Measurements from ENCODE around the gene KIF25. TPM values are rescaled to one million over a fixed set of nuclear protein-coding genes. Genes with fewer than 3 reads are reported as not detected.

The KIF25 gene
- total and polyA plus RNA-seq, 9 donors: 0.32 to 1.2 (median 0.74) TPM; not detected in 4

DNA sequence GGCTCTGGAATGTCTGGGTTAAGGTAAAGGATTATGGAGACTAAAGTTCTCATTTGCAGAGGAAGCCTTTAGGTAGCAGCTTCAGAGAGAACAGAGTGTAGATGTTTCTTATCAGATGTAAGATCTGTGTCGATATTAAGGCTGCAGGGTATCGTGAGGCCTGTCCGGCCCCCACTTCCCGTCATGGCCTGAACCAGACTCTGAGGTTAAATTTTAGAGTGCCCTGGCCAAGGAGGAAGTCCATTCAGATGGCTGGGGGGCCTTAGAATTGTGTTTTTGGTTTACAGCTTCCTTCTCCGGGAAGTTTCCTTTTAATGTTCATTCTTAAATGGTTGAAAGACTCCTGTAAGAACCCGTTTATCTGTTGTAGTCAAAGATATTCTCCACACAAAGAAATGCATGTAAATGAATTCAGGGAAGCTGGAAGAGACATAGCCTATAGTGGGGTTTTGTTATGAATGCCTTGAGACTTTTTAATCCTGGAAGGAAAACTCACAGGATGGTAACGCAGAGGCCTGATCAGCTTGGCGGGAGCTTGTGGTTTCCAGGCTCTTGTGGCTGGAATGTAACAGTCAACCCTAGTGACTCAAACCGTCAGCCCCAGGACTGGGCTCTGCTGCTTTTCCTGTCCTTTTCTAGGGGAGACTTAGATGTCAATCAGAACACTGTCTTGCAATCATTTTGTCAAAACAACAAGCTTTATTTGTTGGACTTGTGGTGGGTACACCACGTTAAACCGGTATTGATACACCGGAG, 34.7 kb downstream of the KIF25 start:
- H3K4me1 ChIP-seq (ENCODE audit: insufficient read depth): no peaks in the 10 kb centered on the region
- TF ChIP-seq, protein P1, sequence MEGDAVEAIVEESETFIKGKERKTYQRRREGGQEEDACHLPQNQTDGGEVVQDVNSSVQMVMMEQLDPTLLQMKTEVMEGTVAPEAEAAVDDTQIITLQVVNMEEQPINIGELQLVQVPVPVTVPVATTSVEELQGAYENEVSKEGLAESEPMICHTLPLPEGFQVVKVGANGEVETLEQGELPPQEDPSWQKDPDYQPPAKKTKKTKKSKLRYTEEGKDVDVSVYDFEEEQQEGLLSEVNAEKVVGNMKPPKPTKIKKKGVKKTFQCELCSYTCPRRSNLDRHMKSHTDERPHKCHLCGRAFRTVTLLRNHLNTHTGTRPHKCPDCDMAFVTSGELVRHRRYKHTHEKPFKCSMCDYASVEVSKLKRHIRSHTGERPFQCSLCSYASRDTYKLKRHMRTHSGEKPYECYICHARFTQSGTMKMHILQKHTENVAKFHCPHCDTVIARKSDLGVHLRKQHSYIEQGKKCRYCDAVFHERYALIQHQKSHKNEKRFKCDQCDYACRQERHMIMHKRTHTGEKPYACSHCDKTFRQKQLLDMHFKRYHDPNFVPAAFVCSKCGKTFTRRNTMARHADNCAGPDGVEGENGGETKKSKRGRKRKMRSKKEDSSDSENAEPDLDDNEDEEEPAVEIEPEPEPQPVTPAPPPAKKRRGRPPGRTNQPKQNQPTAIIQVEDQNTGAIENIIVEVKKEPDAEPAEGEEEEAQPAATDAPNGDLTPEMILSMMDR (IDR thresholded peaks at IDR 0.05): no peak
- TF ChIP-seq POLR2A (IDR thresholded peaks at IDR 0.05) (no peak), EP300 (IDR thresholded peaks at IDR 0.05) (no peak)
- no peaks in the 10 kb centered on the region for H3K9me3 ChIP-seq
- peak in 1 of 5 donors; percentile 32 for DNase-seq
- intact Hi-C loops (cut with DNase I): no loop called here
- no peak overlapping the region for H3K4me3 ChIP-seq
- H3K27me3 ChIP-seq: no peaks in the 10 kb centered on the region
- H3K27ac ChIP-seq: no peak overlapping the region
- WGBS, 3 donors: 67 to 75% (median 70%) methylated on average over 12 of the region's 12 CpGs
- H3K36me3 ChIP-seq: no peaks in the 10 kb centered on the region

- Histone ChIP-seq H3K27me3 (no peaks in the 10 kb centered on the region), H3K9me3 (no peaks in the 10 kb centered on the region), H3K4me1 (ENCODE audit: insufficient read depth) (no peaks in the 10 kb centered on the region), H3K4me3 (no peak overlapping the region), H3K36me3 (no peaks in the 10 kb centered on the region), H3K27ac (no peak overlapping the region)
- DNase-seq: no peak
- intact Hi-C loops (cut with DNase I): no loop called here
- TF ChIP-seq, protein P1 (IDR thresholded peaks at IDR 0.05): no peak
- TF ChIP-seq EP300 (IDR thresholded peaks at IDR 0.05): no peak
- TF ChIP-seq POLR2A (IDR thresholded peaks at IDR 0.05): no peak
- 90 to 97% (median 95%) methylated on average over 12 of the region's 12 CpGs for WGBS, 3 donors
Observed at GRCh38 chr6:168033791-168034190, 36.3 kb downstream of the KIF25 start.

GRCh38 chr6:168034537-168034936, 37.1 kb downstream of the KIF25 start:
- Histone ChIP-seq H3K9me3 (no peaks in the 10 kb centered on the region), H3K4me1 (ENCODE audit: insufficient read depth) (no peaks in the 10 kb centered on the region), H3K36me3 (no peaks in the 10 kb centered on the region), H3K4me3 (no peak overlapping the region), H3K27ac (no peak overlapping the region), H3K27me3 (no peaks in the 10 kb centered on the region)
- TF ChIP-seq EP300 (IDR thresholded peaks at IDR 0.05) (no peak), POLR2A (IDR thresholded peaks at IDR 0.05) (no peak)
- TF ChIP-seq, protein P1 (IDR thresholded peaks at IDR 0.05): no peak
- no peak for DNase-seq
- intact Hi-C loops (cut with DNase I): no loop called here
- 92 to 95% (median 94%) methylated on average over 18 of the region's 18 CpGs for WGBS, 3 donors

GRCh38 chr6:168035098-168035660, 37.7 kb downstream of the KIF25 start:
- intact Hi-C loops (cut with DNase I): no loop called here
- Histone ChIP-seq H3K27ac (no peak overlapping the region), H3K27me3 (no peaks in the 10 kb centered on the region), H3K4me1 (ENCODE audit: insufficient read depth) (no peaks in the 10 kb centered on the region), H3K36me3 (no peaks in the 10 kb centered on the region), H3K4me3 (peak overlapping the region; percentile 34), H3K9me3 (no peaks in the 10 kb centered on the region)
- WGBS, 3 donors: 8 to 64% (median 42%) methylated on average over 23 to 45 of the region's 45 CpGs
- peak; percentile 54 to 82 (median 70) for DNase-seq
- TF ChIP-seq POLR2A (IDR thresholded peaks at IDR 0.05): no peak
- no peak for TF ChIP-seq EP300 (IDR thresholded peaks at IDR 0.05)
- TF ChIP-seq, protein P1 (IDR thresholded peaks at IDR 0.05): no peak

Data from ovary (tissue), 9 donors.